Stimulated activated CD8-positive, alpha-beta memory T cell treated with anti-CD3 and anti-CD28 coated beads, Interleukin-15, amount 100 ng/mL, for 24 hours (primary cell): Measurements from ENCODE around the gene MMP23B.
"Not testable (repeated sequence)": the region's sequence is repeated elsewhere in the genome, so short reads cannot be mapped to it uniquely, and the experiment has no call there.

Source experiments
- DNase-seq: peaks from one replicate; pipeline ENCODE4 v3.0.0-alpha.2; 2020; ENCODE audit warnings: low read depth

Gene MMP23B

DNA sequence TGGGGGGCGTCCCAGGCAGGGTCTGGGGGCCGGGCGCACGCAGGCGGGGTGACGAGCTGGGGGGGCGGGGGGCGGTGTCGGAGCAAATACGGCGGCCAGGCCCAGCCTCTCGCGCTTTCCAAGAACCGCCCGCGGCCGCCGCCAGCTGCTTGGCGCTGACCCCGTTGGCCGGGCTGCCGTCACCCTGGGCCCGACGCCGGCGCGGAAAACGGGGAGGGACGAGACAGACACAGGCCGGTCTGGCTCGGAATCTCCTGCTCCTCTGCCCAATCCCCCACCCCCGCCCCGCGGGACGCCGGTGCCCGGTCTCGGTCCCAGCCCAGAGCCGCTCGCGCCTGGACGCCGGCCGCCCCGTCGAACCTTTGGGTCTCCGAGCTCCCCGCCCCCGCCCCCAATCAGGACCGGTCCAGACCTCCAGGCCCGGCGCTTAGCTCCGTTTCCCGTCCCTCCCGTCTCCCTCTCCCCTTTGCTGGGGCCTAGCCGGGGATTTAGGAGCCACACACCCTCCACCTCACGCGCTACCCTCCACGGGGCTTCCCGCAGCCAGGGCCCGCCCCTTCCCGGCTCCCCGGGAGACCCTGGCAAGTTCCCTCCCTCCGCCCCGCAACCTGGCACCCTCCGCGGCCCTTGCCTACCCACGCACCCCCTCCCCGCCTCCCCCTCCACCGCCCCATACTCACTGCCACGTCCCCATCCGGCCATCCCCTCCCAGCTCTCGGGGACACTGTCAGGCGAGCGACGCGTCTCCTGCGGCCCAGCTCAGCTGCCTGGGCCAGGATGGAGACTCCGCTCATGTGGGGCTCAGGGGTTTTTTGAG lies 800 bp upstream of the MMP23B start:
- DNase-seq = no peak

- not testable (repeated sequence) for DNase-seq
Measured at GRCh38 chr1:1633409-1633808, 1.4 kb downstream of the MMP23B start.

DNA sequence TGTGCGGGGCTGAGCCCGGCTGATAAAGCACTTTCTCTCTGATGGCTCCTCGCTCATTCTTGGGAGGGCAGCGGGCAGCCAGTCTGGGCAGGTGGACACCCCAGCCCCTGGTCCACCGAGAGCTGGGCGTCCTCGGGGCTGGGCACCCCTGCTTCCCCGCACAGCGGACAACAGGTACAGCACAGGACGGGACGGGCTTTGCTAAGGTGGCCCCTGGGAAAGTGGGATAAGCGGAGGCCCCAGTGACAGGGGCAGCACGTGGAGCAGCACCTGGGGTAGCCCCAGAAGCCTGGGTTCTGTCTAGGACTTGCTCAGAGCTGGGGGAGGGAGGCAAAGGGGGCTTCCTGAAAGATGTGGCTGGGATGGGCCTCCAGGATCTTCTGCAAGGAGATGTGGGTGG lies 2.6 kb downstream of the MMP23B start:
- DNase-seq = not testable (repeated sequence)

DNA sequence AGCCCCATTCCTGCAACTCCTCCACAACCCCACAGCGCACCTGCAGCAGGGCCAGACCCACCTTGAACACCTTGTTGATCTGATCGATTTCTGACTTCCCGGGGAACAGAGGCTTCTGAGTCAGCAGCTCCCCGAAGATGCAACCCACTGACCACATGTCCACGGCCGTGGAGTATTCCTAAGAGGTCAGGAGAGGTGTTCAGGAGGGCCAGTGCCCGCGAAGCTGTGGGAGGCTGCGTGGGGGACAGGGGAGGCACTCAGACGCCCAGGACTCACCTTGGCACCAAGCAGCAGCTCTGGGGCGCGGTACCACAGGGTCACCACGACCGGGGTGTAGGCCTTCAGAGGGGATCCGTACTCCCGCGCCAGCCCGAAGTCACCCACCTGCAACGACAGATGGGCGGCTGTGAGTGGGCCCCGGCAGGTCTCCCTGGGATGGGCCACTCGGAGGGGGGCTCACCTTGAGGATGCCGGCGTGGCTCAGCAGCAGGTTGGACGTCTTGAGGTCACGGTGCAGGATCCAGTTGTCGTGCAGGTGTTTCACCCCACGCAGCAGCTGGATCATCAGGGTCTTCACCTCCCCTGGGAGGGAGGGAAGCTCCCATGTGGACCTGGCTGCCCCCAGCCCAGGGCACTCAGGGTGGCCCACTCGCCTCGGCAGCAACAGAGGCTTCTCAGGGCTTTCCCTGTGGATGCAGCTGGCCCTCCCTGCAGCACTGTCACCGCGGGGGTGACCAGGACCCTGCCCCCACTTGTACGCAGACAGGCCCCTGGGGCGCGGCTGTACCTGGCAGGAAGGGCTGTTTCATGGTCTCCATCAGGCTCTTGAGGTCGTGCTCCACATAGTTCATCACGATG lies 4.9 kb downstream of the MMP23B start:
- not testable (repeated sequence) for DNase-seq

DNA sequence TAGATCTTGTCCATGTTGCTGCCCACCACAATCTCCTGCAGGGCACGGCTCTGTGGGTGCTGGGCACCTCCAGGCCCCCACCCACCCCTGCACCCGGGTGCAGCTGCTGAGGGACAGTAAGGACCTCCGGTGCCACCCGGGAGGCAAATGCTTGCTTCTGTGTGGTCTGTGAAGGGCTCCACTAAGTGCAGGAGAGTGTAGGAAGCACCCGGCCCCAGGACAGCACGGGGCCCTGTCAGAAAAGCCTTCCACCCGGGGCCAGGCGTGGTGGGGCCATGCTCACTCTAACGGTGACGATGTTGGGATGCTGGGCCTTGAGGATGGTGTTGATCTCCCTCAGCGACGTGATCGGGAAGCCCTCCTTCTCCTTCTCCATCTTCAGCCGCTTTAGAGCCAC lies 5.5 kb downstream of the MMP23B start:
- DNase-seq = not testable (repeated sequence)

DNA sequence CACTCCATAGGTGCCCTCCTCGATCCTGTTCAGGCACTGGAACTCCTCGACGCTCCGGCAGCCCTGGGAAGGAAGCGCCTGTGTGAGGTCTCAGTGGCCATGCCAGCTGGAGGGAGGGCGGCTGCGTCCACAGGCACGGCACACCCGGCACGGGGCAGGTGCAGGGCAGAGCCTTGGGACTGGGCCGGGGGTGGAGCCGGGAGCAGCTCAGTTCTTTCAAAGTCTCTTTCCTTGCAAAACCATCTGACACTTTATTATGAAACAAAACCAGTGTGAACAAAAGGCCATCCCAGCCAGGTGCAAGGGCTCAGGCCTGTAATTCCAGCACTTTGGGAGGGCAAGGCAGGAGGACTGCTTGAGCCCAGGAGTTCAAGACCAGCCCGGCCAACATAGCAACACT lies 6.6 kb downstream of the MMP23B start:
- not testable (repeated sequence) for DNase-seq

DNA sequence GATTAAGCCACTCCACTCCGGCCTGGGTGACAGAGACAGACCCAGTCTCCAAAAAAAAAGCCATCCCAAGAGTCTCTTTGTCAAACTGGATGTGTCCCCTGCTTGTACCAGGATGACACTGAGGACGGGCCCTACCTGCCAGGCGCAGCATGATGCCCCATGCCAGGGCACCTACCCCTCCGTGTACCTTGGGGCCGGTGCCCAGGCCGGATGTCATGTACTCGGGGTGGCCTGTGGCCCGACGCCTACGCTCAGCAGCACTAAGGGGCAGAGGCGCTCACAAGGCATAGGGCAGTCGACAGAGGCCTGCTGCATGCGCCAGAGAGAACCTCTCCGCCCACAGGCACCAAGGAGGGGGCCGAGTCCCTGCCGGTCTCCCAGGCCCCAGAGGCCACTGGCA lies 7.4 kb downstream of the MMP23B start:
- DNase-seq = not testable (repeated sequence)

DNA sequence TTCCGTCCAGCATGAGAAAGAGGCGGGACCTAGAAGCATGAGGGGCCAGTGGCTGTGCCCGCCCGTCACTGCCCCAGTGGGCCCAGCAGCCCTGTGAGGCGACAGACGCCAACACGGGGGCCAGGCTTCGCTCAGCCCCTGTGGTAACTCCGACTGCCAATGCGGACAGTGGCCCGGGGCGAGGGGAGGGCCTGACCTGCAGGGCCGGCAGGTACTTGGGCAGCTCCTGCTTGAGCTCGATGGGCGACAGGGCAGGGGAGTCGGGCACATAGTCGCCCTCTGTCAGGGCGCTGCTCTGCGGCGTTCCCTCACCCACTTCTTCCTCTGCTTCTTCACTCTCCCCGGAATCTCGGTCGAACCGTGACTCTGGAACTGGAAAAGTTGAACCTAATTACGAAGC lies 8.1 kb downstream of the MMP23B start:
- DNase-seq = not testable (repeated sequence)

- not testable (repeated sequence) for DNase-seq
Measured at GRCh38 chr1:1640711-1641461, 8.9 kb downstream of the MMP23B start.

GRCh38 chr1:1646326-1646725 lies 14.4 kb downstream of the MMP23B start:
- not testable (repeated sequence) for DNase-seq

DNA sequence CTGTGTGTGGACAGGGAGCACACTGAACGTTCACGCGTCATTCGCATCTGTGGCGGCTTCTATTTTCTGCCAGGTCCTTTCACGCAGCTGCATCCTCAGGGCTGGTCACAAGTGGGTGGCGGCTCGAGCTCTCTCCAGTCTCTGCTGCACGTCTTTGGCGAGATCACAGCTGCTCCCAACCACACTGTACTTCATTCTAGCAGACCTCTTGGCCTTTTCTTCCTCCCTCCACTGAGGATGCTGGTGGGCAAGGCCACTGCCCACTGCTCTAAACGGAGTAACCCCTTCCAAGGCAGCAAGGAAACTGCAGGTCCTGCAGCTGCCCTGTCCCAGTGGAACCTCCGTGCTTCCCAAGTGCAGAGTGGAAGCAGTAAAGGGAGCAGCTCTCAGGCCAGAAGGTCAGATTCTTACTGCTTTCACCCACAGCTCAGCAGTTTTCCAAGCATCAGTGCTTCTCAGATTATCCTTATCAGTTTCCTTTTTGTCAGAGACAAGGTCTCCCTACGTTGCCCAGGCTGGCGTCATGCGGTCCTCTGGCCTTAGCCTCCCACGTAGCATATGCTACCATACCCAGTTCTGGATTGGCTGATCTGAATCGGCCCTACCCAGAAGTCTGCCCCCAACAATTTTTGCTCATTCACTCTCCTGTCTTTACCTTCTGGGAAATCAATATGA lies 15.7 kb downstream of the MMP23B start:
- not testable (repeated sequence) for DNase-seq

- DNase-seq = not testable (repeated sequence)
Measured at GRCh38 chr1:1648265-1648664, 16.3 kb downstream of the MMP23B start.

DNA sequence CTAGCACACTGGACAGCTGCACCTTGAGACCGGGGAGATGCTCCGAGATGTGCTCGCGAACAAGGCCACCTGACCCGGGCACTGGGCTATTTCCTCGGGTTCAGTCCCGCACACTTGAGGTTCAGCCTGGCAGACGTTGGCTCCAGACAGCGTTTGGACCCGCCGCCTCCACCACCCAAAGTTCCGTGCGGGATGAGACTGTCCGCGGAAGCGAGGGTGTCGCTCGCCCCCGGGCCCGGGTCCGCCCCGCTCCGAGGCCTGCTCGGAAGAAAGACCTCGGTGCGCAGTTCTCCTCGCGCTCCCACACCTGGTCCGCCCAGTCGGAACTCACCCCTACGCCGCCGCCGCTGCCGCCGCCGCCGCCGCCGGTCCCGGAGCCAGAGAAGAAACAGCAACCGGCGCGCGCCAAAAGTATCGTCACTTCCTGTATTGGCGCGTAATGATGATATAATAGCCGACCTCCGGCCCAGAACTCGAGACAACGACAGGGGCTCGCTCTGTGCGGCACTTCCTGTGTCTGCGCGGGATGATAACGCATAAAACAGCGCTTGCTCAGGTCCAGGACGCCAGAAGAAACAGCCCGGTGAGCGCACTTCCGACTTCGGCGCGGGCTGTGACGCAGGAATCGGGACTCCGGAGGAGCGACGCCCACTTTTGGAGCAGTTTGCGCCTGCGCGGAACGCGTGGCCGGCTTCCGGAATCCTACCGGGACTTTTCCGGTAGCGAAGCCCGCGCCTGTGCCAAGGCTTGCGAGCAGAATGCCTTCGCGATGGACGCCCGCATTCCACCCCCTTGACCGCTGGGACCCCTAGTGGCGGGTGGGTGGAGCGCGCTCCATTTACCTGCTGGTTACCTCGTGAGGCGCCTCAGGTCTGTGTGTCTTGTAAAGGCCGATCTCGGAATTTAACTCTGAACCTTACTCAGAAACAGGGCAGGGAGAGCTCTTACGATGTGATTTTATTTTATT lies 26.9 kb downstream of the MMP23B start, which contains the start of gene CDK11B:
CDK11B (minus strand) TSS at position 422 of the 967 bp plus-strand sequence. CDS start 1,519 bp downstream, outside the sequence.
- peak; percentile 98 for DNase-seq

DNA sequence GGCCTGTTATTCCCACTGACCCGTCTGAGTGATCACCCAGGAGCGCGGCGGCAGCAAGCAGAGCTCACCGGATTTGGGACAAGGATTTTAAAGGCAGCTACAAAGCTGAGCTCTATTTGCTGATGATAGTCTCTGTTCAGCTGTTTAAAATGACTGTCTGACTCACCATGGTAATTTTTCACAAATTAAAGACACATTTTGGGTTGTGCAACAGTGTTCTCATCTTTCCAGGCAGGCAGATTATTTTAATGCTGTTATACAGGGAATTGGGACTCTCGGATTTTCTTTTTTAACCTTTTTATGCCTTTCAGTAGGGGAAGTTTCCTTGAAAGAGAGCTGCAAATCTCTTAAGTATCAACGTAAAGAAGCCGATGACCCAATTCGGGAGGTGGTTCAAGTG lies 30.4 kb downstream of the MMP23B start:
- DNase-seq = not testable (repeated sequence)

DNA sequence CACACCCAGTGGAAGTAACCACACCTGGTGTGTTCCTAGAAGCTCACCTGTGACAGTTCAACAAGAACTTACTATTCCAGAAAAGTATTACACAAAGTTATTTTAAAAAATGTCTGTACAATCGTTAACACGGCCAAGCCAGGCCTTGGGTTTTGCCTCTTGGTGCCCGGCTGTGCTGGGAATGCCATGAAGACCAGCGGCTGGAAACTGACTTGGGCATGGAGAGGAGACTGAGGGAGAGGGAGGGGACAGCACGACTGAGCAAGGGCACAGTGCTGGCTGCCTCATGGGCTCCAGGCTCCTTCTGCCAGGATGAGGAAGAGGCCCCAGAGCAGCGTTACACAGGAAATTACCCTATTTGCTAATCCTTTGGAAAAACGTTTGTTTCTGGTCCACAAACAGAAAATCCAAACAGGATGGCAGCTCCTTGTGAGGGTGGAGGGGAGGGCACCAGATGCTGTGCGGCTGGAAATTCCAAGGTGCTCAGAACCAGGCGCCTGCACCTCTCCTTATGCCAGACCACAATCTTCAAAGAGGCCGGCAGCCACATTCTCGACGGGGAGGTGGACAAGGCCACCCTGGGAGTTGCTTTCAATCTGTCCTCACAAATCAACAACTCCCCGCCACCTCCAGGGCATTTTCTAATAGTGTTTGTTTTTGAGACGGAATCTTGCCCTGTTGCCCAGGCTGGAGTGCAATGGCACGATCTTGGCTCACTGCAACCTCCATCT lies 31.0 kb downstream of the MMP23B start:
- DNase-seq = not testable (repeated sequence)

DNA sequence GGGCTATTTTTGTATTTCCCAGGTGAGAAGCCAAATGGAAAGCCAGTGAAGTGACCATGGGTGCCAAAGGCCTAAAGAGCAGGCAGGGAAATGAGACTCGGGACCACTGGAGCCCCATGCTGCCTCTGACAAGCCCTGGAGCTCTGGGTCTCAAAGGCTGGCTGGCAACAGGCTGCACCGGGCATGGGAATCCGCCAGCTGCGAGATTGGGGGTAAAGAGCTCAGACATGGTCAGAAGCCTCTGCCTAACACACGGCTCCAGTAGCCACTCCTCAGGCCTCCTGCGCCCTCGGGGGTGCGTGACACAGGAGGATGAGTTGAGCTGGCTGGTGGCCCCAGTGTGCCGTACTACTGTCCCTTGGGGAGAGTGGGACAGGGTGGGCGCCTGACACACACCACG lies 32.3 kb downstream of the MMP23B start:
- not testable (repeated sequence) for DNase-seq

GRCh38 chr1:1664941-1665814 lies 33.2 kb downstream of the MMP23B start:
- no peak for DNase-seq

DNA sequence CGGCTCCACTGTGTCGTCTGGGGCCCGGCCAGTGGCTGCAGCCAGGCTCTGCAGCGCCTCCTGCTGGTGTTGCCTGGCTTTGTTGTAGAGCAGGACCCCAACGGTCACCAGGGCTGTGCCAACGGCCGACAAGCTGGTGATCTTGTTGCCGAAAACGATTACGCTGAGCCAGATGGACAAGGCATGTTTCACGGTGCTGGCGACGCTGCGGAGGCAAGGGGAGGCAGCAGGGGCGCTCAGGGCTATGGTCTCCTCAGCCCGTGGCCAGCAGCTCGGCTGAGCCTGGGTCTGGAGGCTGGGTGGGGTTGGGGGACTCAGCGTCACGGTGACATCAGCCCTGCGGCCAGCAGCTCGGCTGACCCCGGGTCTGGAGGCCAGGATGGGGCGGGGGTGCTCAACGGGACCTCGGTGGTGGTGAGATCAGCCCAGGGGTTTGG lies 33.9 kb downstream of the MMP23B start:
- no peak for DNase-seq

DNA sequence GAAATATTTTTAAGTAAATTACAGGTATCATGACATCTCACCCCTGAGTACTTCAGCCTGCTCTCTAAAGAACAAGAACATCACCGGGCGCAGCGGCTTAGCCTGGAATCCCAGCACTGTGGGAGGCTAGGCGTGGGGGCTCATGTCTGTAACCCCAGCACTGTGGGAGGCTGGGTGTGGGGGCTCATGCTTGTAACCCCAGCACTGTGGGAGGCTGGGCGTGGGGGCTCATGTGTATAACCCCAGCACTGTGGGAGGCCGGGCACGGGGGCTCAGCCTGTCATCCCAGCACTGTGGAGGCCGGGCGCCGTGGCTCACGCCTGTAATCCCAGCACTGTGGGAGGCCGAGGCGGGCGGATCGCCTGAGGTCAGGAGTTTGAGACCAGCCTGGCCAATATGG lies 34.6 kb downstream of the MMP23B start:
- DNase-seq = no peak
